Effector CD4-positive, alpha-beta T cell (primary cell): ENCODE measurements around the gene SFTA2.
A peak's percentile ranks its signal among the peaks of the same experiment; 100 is the strongest.

Source experiments
- DNase-seq: peaks from one replicate; pipeline ENCODE4 v3.0.0-alpha.2; 2020

SFTA2 gene

DNA sequence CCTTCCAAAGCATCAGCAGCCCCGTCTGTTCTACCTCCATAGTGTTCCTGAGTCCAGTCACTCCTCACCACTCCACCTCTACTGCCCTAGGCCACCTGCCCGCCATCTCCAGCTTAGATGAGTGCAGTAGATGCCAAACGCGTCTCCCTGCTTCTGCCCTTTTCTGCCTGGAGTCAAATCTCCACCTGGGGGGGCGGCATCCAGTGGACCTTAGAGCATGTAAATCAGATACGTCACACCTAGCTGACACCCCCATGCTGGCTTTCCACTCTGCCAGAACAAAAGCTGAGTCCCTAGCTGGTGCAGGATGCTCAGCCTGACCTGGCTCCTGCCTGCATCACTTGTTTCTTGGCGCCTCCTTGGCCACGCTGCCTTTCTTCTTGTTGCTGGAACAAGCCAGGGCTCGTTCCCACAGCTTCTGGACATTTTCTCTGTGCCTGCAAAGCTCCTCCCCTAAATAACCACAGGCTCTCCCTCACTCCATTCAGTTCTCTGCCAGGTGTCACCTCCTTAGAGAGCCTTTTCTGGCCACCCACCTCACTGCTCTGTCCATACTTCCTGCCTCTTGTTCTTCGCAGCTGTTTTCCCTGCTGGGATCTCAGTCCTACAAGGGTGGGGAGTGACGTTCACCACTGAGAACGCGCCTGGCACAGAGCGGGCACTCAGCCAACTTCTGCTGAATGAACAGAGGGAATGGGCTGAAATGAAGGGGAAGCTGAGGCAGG lies 41.9 kb downstream of the SFTA2 start:
- no peak for DNase-seq

DNA sequence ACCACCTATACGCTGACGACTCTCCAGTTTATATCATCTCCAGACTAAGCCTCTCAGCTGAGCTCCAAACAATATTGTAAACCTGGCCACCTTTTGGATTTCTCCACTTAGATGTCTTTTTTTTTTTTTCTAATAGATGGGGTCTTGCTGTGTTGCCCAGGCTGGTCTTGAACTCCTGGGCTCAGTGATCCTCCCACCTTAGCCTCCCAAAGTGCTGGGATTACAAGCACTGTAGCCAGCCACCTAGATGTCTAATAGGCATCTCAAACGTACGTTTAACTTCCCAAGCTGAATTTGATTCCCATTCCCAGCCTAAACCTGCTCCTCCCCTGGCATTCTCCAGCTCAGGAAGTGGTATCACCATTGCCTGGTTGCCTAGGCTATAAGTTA lies 42.5 kb downstream of the SFTA2 start:
- no peak for DNase-seq

DNA sequence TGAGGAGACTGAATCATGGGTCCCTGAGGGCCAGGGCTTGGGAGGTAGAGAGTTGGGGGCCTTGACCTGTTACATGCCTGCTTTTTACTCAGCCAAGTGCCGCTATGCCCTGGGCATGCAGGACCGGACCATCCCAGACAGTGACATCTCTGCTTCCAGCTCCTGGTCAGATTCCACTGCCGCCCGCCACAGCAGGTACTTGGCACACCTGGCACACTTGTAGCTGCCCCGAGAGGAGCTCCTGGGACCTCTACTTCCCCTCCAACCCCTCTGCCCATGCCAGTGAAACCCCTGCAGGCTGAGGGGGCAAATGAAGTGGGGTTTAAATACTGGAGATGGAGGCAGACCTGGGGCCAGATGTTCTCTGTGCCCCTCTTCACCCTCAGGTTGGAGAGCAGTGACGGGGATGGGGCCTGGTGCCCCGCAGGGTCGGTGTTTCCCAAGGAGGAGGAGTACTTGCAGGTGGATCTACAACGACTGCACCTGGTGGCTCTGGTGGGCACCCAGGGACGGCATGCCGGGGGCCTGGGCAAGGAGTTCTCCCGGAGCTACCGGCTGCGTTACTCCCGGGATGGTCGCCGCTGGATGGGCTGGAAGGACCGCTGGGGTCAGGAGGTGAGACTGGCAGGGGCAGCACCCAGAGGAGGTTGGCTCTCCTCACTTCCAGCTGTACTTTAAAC lies 43.0 kb downstream of the SFTA2 start:
- DNase-seq = no peak

DNA sequence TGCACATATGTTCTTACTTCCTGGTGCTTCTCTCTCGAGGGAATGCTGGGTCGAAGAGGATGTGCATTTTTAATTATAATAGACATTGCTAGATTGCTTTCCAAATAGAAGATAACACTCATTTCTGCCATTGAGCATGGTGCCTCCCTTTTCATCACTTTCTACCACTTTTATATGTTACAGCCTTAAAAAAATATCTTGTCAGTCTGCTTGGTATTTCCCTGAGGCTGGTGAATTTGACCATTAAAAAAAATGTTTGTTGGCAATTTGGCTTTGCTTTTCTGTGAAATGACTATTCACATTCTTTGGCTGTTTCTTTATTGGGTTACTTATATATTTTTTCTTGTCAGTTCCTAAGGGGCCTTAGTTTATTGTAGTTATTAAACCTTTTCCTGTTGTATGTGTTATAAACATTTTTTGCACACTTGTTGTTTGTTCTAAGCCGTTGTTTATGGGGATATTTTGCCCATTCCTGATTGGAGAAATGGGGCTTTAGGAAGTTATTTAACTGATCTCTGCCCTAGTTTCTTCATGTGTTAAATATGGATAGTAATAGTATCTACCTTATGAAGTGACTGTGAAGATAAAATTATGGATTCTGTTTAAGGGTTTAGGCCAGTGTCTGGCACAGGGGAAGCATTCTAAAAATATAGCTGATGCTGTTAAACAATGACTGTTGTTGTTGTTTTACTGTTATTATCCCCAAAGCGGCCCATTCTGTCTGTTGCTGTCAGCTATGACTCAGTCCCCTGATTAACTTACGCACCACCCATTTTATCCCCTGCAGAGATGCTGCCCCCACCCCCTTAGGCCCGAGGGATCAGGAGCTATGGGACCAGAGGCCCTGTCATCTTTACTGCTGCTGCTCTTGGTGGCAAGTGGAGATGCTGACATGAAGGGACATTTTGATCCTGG lies 43.8 kb downstream of the SFTA2 start:
- no peak for DNase-seq

DNA sequence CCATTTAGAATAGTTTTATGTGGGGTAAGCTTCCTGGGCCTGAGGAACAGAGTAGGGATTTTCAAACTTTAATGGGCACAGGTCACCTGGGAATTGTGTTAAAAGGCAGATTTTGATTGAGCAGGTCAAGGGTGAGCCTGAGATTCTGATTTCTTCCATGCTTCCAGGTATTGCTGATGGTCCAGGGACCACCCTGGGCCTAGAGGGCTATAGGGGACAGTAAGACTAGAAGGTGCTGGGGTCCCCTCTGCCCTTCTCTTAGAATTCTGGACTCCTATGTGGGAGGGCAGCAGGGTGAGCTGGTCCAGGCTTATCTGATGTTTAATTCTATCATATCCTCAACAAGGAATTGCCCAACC lies 45.1 kb downstream of the SFTA2 start:
- no peak for DNase-seq

DNA sequence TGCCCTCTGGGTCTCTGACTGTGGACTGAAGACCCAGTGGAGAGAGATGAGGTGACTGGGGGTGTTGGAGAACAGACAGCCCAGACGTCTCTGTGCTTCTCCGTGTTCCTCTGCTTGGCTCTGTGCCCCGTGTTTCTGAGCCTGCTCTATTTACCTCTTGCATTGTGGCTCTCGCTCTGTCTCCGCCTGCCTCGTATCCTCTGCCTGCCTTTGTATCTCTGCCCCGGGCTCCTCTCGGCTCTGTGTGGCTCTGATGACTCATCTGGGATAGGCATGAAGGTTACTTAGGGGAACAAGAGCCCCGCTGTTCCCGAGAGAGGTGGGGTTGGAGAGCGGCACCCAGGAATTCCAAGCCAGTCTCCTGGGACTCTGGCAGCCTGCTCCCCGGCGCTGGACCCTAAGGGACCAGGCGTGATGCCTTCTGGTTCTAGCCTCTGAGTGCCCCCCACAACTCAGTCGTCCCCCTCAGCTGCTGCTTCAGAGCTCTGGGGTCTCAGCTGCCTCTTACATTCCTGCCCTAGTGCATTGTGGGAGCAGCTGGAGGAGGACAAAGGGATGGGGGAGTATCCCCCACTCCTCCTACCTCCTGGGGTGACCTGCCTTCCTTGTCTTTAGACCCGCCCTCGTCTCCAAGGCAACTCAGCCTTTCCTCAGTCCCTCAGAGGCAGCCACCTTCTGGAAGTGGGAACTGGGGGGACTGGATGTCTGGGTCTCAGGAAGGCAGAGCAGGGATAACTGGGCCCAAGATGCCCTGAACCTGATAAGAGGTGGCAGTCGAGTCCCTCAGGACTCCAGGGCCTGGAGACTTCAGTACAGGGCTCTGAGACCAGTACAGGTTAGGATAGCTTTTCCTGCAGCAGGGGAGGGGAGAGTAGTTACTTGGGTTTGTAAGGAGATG lies 45.7 kb downstream of the SFTA2 start:
- DNase-seq = no peak

DNA sequence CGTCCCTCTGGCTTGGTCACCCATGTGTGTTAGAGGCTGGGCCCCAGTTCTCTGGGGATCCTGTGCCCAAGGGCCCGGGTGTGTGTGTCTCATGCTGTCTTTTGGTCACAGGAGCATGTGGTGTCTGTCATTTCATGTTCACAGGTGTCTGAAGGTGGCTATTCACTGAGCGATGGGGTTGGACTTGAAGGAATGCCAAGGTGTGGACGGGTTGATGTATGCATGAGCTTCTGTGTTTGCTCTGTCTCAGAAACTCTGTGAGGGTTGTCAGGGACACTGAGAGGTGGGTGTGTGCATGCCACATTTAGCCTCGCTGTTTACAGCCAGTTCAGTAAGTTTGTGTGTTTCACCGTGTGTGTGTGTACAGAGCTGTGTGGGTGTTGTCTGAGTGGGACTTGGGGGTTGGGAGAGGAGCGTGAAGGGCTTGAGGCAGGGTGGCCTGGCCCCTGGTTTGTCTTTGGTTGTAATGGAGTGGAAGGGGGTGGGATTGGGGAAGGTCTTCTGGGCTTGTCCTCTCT lies 46.4 kb downstream of the SFTA2 start:
- no peak for DNase-seq

DNA sequence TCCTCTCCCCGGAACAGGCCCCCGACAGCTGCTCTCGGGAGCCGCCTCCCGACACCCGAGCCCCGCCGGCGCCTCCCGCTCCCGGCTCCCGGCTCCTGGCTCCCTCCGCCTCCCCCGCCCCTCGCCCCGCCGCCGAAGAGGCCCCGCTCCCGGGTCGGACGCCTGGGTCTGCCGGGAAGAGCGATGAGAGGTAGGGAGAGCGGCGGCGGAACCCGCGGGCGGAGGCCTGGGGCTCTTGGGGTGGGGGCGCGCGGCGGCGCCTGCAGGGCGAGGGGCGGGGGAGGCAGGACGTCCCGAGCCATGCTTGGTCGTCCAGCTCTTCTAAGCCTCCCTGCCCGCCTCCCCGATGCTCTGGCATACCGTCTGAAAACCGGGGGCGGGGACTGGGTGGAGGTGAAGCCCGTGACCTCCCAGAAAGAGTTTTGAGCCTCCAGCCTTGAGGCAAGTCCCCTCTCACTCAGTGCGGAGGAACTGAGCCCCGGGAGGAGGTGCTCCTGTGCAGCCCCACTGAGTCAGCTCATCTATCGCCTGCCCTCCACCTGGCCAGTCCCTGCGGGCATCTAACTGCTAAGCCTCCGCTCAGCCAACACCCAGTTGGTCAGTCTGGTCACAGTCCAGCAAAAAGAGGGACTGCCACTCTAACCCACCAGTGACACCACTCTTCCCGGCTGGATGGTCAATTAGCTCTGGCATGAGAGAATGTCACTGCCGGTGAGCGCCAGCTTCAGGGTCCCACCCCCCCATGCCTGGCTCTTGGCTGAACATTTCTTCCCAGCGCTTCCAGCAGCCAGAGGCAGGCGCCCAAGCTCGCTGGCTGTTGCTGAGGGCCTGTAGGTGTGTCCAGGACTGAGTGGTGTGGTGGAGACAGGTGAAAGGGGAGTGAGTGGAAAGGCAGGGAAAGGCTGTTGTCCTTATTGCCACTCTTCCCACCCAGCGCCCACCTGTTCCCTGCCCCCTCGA lies 47.2 kb downstream of the SFTA2 start:
- no peak for DNase-seq

DNA sequence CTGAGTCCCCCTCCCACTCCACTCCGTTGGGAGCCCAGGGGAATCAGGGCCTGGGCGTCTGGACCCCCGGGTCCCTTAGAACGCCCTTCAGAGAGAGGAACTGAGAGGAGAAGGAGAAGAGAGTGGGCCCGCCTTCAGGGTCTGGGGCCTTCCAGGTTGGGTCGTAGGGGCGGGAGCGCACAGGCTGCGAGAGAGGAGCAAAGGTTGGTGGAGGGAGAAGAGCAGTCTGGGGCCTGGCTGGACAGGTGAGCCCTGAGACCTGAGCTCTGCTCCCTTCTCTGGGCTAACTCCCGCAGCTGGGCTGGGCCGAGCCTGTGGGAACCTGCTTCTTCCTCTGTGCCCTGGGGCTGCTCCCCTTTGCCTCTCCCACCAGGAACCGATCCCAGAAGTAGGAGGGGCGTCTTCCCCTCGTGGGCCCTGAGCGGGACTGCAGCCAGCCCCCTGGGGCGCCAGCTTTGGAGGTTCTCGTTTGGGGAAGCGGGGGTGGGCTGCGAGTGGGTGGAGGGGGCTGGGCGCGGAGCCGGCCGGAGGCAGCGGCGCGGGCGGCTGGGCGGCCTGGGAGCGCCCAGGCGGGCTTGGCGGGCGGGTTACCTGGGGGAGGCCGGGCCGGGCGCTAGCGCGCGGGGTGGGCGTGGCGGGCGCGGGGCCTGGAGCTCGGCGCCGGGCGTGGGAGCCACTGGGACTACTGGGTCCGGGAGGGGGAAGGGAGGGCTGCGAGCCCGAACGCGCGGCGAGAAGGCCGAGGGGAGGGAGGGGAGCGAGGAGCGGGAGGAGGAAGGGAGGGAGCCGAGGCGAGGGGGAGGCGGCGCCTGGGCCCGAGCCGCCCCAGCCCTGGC lies 48.1 kb downstream of the SFTA2 start, which contains the start of gene DDR1:
Gene DDR1 (plus strand): TSS at position 835 of the 836 bp plus-strand sequence. CDS start 4,211 bp downstream, outside the sequence.
- peak; percentile 28 for DNase-seq

DNA sequence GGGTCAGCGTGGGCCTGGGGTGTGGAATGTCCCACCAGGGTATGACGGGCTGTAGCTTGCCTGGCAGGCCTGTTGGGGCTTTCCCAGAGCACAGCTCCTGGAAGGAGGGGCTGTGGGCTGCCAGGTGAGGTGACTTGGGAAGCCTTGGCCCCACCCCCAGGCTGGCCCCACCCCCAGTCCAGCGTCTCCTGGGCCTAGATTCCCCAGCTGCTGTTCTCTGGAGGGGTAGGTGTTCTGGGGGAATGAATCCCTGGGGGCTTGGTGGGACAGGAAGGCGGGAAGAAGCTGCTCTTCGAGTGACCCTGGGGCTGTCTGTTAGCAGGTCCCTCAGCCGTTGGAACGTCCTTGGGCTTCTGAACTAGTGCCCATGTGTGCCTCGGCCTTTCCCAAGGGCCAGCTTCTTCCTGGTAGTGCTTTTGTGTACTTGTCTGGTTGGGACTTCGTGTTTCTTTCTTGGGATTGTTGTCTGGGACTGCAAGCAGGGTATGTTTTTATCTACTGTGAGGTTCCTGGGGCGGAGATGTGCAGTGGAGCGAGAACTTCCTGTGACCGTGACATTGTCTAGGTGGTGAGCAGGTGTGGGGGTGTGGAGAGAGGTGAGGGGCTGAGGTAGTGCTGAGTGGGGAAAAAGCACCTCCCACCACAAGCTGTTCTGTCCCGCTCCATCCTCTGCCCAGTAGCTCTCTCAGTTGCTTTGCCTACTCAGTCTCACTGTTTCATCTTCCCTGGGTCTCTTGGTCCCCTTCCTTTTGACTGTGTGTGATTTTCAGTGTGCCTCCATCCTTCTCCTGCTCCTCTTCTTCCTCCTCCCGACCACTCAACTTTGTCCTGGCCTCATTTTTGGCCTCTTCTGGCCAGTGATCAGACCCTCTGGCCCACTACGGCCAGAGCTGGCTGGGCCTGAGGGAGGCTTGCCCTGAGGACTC lies 48.9 kb downstream of the SFTA2 start:
- no peak for DNase-seq

DNA sequence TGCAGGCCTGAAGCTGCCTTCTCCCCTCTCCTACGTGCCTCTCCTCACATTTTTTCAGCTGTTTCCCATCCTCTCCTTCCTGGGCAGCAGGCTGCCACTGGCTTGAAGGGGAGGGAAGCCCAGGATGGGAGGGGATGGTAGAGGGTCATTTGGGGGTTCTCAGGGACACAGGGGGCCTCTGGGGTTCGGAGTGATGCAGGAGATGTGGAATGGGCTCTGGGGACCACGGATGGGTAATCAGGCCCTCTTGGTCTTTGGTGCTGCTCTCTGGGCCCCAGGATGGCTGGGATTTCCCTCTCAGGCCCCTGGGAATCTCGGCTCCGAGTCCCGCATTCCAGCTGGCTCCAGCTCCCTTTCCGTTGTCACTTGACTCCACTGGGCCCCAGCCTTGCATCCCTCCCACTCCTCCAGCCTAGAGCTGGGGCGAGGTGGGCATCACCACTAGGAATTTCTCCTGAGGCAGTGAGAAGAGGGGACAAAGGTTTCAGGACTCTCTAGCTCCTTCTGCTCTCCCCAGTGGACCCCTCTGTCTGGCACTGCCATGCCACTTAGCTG lies 49.7 kb downstream of the SFTA2 start:
- no peak for DNase-seq

DNA sequence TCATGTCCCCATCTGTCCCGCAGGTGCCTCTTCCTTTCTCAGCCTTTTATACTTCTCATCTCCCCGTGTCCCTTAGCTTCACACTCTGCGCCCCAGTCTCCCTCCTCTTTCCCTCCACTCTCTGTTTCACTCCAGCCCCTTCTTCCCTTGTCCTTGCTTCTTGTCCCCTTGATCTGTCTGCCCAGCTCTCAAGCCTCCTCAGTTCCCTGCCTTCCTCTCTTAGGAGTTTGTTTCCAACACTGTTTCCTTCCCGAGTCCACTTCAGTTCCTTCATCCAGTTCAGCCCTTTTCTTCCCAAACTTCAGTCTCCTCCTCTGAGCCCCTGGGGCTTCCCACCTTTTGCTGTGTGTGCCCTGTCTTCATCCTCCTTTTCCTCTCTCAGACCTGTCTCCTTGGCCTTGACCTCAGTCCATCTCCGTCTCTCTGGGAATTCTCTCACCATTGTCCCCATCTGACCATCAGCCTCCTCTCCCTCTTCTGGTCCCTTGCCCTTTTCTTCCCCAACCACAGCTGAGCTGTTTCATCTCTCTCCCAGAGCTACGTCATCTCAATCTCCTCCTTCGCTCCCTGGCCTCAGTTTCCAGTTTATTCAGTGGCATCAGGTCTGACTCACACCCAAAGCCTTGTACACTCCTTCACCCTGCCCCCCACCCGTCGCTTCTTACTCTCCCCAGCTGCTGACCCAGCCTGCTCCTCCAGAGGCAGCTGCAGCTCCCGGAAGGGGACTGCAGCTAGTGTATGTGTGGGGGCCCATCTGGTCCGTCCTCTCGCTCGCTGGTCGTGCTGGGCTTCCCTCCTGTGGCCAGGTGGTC lies 50.4 kb downstream of the SFTA2 start:
- DNase-seq = no peak
